NCI-H1417 treated with DMSO at 0.1 percent for 48 hours (cell line): ENCODE measurements around the gene TRIML1.

ENCODE experiments used
- DNase-seq: peaks from one replicate; lab custom pipeline; 2025; lab: John Stamatoyannopoulos, UW

The TRIML1 gene, protein sequence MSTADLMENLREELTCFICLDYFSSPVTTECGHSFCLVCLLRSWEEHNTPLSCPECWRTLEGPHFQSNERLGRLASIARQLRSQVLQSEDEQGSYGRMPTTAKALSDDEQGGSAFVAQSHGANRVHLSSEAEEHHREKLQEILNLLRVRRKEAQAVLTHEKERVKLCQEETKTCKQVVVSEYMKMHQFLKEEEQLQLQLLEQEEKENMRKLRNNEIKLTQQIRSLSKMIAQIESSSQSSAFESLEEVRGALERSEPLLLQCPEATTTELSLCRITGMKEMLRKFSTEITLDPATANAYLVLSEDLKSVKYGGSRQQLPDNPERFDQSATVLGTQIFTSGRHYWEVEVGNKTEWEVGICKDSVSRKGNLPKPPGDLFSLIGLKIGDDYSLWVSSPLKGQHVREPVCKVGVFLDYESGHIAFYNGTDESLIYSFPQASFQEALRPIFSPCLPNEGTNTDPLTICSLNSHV

DNA sequence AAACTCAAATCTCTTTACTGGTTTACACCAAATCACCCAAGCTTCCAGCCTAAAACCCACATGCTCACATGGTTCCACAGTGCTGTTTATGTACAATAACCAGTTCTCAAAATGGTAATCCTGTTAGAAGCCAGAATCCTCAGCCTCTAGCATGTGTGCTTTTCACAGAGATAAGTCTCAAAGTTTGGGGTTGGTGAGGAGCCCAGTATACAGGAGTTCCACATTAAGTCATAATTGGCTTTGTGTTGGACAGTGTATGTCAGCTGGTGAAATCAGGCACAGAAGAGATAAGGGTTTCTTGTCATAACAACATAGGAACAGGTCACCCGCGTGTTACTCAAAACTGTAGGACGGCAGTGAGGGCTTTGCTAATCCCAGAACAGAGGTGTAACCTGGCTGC, at the start of gene TRIML1:
Gene TRIML1, plus strand, starts transcription at position 301 of the 400 bp plus-strand sequence. CDS start 118 bp downstream, outside the sequence.
- DNase-seq: no peak

DNA sequence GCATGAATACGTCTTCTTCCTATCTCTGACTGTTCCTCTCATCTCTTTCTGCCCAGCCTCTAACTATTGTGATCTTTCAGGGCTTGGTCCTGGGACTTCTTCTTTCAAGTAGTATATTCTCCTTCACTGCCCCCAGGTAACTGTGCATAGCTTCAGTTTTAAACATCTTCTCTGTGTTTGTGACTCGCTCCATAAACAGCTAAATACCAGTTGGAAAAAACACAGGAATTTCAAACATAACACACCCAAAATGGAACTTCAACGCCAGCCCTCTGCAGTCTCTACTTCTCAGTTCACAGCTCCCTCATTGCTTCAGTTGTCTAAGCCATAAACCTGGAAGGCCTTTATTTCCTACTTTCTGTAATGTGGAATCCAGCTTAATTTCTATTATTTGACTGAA, 46.4 kb upstream of the TRIML1 start:
- DNase-seq: no peak

DNA sequence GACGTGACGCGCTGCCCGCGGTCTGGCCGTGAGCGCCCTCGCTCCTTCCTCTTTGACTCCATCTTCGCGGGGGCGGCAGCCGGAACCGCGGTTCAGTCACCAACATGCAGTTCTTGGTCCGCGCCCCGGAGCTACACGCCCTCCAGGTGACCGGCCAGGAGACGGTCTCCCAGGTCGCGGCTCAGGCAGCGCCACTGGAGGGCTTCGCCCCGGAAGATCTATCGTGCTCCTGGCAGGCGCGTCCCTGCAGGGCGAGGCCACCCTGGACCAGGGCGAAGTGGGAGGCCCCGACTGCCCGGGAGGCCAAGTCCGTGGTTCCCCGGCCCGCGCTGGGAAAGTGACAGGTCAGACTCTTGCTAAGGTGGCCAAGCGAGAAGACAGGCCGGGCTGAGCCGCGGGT, 32.8 kb upstream of the TRIML1 start:
- DNase-seq: no peak

DNA sequence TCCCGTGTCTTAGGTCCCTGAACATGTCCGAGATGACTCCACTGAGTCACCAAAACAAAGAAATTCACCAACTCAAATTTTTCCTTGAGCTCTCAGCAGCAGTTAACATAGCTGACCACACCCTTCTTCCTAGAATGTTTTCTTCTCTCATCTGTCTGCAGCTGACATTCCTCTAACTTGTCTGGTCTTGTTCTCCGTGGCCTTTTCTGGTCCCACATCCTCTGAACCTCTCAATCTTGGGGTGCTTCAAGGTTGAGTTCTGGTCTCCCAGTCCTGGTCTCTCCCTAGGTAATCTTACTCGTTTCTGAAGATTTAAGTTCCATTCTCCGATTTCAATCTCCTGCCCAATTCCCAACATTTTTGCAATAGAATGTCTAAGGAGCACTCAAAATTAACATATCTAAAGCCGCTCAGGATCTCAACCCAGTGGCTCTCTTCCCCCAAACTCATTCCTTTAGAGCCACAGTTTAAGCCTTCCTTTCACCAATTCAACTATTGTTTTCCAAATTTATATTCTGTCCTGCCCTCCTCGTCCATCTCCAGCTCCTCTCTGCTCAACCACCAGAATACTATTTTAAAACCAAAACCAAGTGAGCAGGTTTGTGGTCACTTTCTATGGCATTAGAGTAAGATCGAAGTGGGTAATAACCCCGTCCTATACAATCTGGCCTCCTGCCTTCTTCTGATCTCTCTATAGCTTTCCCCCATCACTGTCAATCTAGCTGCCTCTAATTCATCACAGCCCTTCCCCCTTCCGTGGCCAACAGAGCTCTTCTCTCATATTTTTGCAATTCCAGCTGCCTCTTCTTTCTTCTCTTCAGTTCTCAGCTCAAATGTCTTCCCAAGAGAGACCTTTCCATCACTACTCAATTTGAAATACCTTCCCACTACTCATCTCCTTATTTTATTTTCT, 31.1 kb upstream of the TRIML1 start:
- no peak for DNase-seq

DNA sequence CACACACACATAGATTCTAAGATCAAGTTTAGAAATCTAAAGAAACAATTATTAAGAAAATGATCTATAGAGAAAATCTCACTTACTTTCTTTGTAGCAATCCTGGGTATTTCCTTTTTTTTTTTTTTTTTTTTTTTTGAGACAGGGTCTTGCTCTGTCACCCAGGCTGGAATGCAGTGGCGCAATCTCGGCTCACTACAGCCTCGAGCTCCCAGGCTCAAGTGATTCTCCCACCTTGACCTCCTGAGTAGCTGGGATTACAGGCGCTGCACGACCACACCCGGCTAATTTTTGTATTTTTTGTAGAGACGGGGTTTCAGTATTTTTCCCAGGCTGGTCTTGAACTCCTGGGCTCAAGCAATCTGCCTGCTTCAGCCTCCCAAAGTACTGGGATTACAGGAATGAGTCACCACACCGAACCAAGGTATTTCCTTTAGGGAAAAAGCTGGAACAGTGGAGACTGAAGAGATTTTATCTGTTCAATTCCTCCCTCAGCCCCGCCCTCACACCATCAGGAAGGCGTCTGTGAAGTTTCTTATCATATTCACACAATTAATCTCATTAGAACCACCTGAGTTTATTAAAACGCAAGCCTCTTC, 30.0 kb upstream of the TRIML1 start, which contains the start of gene TRIML2:
Gene TRIML2, minus strand, starts transcription at position 447 of the 599 bp plus-strand sequence. CDS start 4,235 bp downstream, outside the sequence.
- no peak for DNase-seq

DNA sequence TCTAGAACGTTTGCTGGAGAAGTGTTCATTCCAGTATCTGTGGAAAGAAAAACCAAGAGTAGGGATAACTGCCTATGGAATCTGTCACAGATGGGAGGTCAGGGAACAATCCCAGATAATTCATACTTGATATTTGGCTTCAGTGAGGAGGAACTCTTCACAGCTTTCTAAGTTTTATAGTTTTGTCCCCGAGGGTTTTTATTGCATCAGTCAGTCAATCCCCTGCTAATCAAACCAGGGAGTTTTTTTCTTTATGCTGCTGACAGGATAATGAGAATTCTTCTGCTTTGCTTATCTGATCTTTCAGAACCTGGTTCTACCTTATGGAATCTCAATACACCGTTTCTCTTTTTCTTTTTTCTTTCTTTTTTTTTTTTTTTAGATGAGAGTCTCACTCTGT, 29.2 kb upstream of the TRIML1 start:
- DNase-seq: no peak

DNA sequence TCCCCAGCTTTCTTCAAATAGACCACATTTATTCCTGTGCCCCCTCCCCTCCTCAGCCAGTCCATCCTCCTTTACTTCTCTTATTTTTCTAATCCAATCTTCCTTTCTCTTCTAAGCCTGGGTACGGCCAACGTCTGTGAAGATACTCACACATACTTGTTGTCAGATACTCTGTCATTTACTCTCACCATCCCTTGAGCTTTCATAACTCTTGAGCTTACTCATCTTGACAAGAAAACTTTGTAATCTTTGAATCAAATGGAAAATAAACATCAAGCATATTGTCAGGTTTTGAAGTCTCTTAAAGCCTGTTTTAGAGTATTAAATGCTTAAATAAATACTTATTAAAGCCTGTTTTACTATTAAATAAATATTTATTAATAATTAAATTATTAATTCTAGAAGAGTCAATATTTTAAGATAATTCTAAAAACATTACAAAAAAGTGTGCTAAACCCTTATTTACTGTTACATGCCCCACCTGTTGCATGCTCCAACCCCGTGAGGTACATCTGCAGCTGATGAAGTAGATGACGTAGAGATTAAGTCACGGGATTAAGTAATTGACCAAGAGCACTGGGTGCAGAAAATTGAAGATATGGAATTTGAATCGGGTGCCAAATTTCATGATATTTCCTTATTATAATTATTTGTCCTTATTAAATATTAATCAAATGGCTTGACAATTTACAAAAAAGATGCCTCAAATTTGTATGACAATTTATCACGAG, 28.3 kb upstream of the TRIML1 start:
- DNase-seq: no peak

DNA sequence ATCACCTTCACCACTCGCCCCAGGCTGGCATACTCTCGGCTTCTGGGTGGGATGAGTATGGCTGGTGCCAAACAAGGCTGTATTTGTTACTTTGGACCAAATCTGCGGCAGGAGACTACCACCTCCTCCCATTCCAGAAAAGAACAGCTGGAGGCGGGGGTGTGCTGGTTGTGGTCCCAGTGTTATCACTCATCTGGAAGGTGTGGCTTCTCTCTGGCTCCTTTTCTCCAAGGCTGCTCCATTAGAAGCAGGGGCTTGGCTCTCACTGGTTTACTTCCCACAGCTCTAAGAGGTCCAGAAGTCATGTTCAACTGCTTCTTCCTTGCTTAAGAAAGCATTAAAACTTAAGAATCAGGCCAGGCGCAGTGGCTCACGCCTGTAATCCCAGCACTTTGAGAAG, 27.3 kb upstream of the TRIML1 start:
- no peak for DNase-seq

DNA sequence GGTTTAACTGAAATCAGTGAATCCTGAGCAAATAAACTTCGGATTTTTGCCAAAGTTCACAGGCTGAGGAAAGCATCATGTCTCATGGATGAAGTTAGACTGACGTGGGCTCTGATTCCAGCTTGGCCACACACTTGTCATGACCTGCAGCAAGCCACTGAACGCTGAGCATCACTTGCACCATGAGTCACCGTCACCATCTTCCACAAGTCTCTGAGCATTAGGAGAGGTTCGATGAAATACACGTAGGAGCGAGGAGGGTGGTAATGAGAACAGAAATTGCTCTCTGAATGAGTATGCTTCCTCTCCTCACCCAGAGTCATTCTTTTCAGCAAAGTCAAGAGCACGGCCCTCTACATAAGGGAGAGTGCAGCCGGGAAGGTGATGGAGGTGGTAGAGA, 26.1 kb upstream of the TRIML1 start:
- no peak for DNase-seq

DNA sequence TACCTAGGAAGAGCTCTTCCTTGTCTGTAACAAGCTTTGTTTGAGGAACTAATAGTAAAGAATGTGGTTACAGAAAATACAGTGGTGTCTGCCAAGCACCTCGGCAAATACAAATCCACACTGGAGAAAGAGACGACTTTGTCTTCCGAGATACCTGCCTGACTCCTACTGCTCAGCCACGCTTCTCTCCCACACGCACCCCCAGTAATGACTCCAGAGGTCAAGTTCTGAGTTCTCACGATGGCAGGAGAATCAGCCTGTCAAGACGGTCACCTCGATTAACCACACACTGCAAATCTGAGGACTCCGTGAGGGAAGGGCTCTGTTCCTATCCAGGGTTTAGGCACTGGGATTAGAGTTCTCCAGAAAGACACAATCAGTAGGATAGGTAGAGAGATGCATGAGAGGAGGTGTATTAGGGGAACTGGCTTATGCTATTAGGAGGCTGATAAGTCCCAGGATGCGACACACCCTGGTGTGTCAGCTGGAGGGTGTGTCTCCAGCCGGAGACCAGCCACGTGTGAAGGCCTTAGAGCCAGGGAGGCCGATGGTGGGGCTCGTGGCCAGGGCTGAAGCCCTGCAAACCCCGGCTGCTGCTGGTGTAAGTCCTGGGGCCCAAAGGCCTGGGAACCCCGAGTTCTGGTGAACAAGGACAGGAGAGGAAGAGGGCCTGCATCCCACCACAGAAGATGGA, 21.5 kb upstream of the TRIML1 start:
- DNase-seq: no peak

DNA sequence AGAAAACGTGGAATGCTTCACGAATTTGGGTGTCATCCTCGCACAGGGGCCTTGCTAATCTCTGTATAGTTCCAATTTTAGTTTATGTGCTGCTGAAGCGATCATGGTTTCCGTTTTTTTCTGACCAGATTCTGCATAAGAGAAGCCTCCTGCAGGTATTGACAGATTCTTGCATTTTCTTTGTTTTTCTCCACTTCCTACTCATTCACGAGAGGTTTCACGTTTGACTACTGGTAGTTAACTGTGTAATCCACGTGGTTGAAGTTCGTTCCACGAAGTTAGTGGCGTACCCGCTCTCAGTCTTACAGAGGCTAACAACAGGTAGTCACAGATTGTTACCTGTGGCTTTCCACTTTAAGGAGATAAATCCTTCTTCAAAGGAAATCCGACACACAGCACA, 17.7 kb upstream of the TRIML1 start:
- no peak for DNase-seq

DNA sequence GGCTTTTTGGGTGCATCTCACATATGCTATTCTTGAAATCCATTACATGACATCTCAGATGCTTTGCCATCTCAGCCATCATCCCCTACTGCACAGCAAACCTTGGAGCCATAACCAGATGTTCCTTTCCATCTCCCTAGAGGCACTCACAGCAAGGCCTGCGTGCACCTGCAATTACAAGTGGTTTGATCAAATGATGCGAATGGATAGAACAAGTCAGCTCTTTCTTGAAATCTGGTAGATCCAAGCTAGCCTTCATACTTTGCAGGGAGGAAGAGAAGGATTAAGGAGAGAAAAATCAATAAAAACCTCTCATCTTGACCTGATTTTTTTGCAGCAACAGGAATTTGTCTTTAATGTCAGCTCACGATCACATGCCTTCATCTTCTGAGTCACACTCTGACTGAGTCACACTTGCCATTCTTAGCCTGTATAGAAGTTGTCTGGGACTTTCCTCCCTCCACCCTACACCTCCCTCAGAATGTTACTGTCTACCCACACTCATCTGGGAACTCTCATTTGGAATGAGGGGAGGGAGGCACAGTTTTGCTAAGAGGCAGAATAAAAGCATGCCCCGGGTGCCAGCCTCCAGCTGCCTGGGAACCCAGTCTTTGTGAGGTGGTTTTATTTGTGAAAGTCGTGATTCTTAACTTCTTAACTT, 11.9 kb upstream of the TRIML1 start:
- DNase-seq: no peak

DNA sequence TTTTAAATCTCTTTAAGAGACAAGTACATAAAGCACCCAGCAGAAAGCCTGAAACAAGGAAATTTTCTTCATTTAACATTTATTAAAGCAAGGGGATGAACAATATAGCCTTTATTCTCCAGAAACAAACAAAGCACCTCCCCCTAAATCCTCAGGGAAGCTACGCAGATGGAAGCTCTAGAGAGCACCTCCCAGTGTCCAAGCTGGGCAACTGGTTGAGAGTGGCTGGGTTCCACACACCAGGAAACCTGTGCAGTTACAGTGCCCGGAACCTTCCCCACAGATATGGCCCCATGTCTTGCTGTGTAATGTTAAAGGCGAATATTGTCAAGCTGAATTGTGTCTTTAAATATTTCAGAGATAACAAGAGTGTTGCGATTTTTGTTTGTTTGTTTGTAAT, 8.9 kb upstream of the TRIML1 start:
- DNase-seq: no peak

DNA sequence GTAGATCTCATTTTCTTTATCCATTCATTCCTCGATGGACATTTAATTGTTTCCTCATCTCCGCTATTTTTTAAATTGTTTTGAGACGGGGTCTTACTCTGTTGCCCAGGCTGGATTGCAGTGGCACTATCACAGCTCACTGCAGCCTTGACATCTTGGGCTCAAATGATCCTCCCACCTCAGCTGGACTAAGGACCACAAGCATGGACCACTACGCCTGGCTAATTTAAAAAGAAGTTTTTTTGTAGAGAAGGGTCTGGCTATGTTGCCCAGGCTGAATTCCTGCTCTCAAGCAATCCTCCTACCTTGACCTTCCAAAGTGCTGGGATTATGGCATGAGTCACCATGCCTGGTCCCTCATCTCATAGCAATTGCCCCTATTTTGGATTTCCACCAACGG, 7.0 kb upstream of the TRIML1 start:
- DNase-seq: no peak

DNA sequence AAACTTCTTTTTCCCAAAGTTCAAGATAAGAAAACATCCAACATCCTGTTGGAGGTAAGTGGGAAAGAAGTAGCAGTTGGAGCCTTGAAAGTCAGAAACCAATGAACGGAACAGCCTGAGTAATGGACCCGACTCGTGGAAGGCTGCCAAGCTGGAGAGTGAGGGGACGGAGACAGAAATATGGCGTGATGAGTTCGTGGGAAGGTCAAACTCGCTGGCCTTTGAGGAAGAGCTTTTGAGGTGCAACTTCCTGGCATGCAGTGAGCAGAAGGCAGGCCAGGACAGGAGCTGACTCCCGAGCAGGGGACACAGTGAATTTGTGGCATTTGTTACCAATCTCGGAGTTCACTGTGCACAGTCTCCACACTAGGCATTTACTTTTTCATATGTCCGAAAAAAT, 1.0 kb upstream of the TRIML1 start:
- DNase-seq: no peak

DNA sequence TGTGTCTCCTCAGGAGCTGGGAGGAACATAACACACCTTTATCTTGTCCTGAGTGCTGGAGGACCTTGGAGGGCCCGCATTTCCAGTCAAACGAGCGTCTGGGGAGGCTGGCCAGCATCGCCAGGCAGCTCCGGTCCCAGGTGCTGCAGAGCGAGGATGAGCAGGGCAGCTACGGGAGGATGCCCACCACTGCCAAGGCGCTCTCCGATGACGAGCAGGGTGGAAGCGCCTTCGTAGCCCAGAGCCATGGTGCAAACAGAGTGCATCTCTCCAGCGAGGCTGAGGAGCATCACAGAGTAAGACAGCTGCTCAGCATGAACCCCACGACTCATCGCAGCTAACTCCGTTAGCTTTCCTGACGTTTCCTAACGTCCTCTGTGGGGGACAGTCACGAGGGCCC, 430 bp downstream of the TRIML1 start:
- no peak for DNase-seq

DNA sequence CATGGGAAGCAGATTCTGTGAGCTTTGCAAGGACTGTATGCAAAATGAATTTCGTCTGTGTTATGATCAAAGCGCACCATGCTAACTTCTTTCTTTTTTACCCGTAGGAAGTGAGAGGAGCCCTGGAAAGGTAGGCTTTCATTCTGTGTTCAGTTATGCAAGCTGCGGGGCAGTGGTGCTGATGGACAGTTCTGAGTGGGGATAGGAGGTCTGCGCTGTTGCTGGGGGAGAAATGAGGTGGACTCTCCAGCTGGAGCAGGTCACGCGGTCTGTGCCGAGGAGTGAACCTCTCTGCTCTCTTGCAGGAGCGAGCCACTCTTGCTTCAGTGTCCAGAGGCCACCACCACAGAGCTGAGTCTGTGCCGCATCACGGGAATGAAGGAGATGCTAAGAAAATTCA, 4.5 kb downstream of the TRIML1 start:
- no peak for DNase-seq

DNA sequence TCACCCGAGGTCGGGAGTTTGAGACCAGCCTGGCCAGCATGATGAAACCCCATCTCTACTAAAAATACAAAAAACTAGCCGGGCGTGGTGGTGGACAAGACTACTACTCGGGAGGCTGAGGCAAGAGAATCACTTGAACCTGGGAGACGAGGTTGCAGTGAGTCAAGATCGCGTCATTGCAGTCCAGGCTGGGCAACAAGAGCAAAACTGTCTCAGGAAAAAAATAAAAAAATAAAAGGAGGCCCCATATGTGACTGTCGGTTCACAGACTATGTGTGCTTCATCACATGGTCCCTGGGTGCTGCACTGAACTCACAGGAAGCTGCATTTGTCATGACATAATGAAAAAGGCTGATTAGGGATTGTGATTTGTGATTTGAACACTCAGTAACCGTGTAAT, 6.4 kb downstream of the TRIML1 start:
- DNase-seq: no peak

DNA sequence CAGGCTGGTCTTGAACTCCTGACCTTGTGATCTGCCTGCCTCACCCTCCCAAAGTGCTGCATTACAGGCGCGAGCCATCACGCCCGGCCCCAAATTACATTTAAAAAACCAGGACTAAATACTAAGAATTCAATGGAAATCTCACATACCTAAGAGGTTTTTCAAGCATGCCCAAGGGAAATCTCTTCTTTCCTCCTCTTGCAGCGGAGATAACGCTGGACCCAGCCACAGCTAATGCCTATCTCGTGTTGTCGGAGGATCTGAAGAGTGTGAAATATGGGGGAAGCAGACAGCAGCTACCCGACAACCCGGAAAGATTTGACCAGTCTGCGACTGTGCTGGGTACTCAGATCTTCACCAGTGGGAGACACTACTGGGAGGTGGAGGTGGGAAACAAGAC, 7.4 kb downstream of the TRIML1 start:
- DNase-seq: no peak

DNA sequence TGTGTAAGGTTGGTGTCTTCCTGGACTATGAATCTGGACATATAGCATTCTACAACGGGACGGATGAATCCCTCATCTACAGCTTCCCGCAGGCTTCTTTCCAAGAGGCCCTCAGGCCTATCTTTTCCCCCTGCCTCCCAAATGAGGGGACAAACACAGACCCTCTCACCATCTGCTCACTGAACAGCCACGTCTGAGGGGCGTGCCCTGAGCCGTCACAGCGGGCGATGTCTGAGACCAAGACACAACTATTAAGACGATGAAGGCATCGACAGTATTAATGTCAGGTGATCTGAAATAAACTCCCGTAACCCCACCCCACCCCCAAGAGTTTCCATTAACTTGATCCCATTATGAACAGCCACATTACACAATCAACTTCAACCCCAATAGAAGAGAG, 7.9 kb downstream of the TRIML1 start:
- no peak for DNase-seq

DNA sequence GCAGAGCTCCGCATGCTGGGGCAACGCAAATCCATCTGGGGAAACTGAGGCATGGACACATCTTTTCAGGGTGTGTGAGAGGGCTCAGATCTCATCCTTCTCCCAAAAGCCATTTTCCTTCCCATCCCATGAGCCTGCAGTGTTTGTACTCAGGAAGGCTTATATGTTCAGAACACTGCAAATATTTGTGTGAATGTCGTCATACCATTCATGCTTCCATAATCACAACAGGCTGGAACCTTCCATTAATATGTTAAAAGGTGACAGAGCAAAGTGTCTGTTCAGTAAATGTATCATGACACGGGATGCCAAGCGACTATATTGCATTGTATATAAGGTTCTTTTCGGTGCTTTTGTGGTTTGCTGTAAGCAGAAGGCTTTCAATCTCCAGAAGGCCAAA, 8.5 kb downstream of the TRIML1 start:
- DNase-seq: no peak
